GM18951 (cell line): Measurements from ENCODE around the gene ERAP2.
"Not testable (repeated sequence)": the region's sequence is repeated elsewhere in the genome, so short reads cannot be mapped to it uniquely, and the experiment has no call there.

Source experiments
- POLR2A ChIP-seq: IDR thresholded peaks from 4 replicates; pipeline ENCODE4 v1.6.1; 2011; ENCODE audit warnings: mild to moderate bottlenecking; ENCODE audit not compliant: insufficient read length, insufficient read depth; ENCODE audit errors: extremely low read depth
- in situ Hi-C: fragments of 300-500 bp; cut with MboI; formaldehyde crosslinking; loops from one replicate; pipeline ENCODE4 v1.12.0; 2022; ENCODE audit warnings: low sequenced_read_pairs, mixed read lengths, inconsistent platforms; ENCODE audit not compliant: unreplicated experiment

Gene ERAP2

GRCh38 chr5:96876292-96876850 is at the start of gene ERAP2:
Gene ERAP2, plus strand, starts transcription at chr5:96876500. Its CDS starts 3,186 bp downstream, at chr5:96879686.
- in situ Hi-C loops = no loop called here
- TF ChIP-seq POLR2A = no peak

DNA sequence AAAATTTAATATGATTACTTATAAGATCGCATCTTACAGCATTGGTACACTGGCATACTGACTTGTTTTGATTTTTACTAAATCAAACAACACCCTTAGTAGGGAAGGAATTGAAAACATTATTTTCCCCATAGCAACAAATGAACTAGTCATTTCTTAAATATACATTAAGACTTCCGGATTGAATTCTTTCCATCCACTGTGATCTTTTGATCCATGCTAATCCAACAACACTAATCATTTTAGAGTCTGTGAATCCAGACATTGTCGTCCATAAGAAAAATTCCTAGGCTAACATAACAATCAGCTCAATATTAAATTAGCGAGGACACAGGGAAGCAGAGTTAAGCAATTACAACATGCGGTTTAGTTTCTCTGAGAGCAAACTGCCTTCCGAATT is 47.0 kb upstream of the ERAP2 start:
- in situ Hi-C loops = no loop called here
- TF ChIP-seq POLR2A = no peak

GRCh38 chr5:96834016-96834415 is 42.3 kb upstream of the ERAP2 start:
- in situ Hi-C loops = no loop called here

DNA sequence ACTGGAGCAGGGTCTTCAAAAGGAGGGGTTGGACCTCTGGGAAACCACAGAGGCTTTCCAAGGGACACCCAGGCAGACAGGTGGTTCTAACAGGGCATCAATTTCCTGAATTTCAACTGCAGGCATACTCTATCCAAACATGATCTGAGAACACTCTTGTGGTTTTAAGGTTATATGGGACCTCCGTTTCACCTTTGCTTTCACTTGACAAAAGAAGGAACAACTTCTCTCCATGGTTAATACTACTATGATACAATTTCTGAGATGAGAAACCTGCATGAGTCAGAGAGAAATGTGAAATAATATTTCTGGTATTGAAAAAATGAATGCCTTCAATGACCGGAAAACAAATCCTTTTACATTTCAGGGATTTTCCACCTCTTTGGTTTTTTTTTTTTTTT is 40.5 kb upstream of the ERAP2 start:
- in situ Hi-C loops = no loop called here
- no peak for TF ChIP-seq POLR2A

More at GRCh38 chr5:96834016-96834415, 42.3 kb upstream of the ERAP2 start:
- TF ChIP-seq POLR2A = no peak

- in situ Hi-C loops = no loop called here
- no peak for TF ChIP-seq POLR2A
Measured at GRCh38 chr5:96836817-96837216, 39.5 kb upstream of the ERAP2 start.

GRCh38 chr5:96837303-96837702 is 39.0 kb upstream of the ERAP2 start:
- in situ Hi-C loops = no loop called here
- TF ChIP-seq POLR2A = no peak

DNA sequence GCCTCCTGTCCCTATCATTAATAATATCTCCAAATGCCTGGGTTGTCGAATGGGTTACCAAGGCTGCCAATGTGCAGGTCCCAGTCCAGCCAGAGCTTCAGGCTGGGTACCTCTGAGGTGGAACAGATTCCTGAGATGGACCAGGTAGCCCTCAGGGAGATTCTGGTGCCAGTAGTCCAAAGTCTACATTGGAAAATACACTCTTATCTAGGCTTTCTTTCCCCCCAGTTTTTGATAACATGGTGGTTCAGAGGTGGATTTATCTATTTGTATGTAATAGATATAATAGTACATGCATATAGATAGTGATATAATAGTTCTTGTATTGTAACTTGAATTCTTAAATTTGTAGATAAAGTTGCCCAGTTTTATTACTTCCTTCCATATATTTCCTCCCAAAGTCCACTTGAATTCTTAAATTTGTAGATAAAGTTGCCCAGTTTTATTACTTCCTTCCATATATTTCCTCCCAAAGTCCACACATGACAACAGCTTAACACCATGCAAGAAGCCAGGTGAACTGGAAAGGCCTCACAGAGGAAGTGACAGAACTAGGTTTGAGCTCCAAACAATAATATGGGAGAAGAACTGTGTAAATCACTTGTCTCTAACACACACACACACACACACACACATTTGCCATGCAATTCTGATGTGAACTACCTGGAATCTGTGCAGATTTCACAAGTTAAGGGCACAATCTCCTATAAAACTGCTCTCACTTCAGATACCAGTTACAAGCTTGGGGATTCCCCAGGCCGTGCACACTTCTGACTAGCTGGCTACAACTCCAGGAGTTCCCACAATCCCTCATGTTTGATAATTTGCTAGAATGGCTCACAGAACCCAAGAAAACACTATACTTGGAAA is 37.9 kb upstream of the ERAP2 start:
- TF ChIP-seq POLR2A = no peak
- in situ Hi-C loops = no loop called here

DNA sequence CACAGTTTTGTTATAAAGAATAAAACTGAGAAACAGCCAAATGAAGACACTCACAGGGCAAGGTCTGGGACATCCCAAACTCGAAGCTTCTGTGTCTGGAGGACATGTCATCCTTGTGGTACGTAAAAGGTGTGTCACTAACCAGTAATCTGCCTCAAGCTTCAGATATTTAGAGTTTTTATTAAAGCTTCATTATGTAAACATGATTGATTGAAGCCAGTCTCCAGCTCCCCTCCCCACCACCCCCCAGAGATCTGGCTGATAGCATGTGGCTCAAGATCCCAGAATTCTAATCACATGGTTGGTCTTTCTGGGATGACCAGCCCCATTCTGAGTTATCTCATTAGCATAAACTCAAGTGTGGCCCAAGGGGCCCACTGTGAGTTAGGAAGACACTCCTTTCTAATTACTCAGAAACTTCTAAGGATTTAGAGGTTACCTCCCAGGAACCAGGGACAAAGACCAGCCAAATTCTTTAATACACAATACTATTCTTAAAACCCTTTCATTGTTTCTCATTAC is 37.2 kb upstream of the ERAP2 start:
- in situ Hi-C loops = no loop called here
- no peak for TF ChIP-seq POLR2A

GRCh38 chr5:96841931-96842330 is 34.4 kb upstream of the ERAP2 start:
- in situ Hi-C loops = not testable (repeated sequence)

DNA sequence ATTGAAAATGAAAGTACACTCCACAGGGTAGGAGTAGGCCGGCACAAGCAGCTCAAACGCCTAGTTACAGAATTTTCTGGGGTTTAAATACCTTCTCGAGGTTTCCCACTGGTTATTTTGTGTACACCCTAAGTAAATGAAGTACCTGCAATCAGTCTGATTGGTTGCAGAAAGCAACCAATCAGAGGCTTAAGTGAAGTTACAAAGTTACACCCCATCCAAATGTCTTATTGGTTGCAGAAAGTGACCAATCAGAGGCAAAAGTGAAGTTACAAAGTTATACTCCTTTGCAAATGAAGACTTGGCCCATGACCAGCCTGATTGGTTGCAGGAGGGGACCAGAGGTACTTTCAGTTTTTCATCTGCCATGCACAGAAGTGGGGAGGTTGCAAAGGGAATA is 33.2 kb upstream of the ERAP2 start:
- in situ Hi-C loops = no loop called here
- no peak for TF ChIP-seq POLR2A

DNA sequence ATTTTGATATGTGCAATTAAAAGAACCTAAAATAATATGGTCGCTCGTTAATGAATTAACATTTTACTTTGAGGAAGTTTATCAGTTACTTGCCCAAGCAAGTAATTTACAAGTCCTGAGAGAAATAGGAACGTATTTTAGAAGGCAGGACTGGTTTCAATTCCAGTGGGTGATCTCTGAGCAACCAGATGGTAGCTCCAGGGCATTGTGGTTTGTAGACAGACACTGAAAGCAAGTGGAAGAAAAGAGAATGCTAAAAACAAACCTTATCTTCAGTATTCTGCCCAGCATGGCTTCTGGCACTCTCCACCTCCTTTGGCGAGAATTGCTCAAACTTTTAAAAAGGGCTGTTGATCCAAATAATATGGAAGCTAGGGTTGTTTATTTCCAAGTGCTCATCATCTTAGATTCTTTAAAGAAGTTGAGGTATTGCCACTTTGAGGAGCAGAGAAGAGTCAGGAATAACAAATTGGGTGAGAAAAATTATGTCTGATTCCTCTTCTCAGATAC is 31.8 kb upstream of the ERAP2 start:
- no peak for TF ChIP-seq POLR2A
- in situ Hi-C loops = no loop called here

GRCh38 chr5:96851312-96852062 is 24.8 kb upstream of the ERAP2 start:
- in situ Hi-C loops = no loop called here
- no peak for TF ChIP-seq POLR2A

DNA sequence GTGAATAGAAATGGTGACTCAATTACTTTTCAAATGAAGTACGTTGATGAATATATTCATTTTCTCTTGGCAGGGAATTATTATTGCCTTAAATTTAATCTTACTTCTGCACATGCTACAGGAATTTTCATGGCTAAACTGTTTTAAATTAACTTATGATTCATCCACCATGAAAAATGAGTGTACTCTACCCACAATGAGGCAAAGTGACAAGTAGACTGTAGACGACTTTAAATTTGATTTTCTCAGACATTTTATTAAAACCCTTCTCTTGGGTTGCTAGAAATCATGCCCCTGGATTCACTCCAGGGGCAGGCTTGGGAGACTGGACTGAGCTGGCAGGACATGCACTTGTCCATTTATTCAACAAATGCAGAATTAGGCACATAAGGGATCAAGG is 23.5 kb upstream of the ERAP2 start:
- TF ChIP-seq POLR2A = no peak
- in situ Hi-C loops = no loop called here

- in situ Hi-C loops = no loop called here
- TF ChIP-seq POLR2A = no peak
Measured at GRCh38 chr5:96854067-96854466, 22.2 kb upstream of the ERAP2 start.
